Upper lobe of left lung (tissue), 6 donors: ENCODE data around the gene SUDS3. TPM values are rescaled to one million over a fixed set of nuclear protein-coding genes. Genes with fewer than 3 reads are reported as not detected.

Experiments used
- ATAC-seq, 2 donors: fragments of 200-7000 bp; cut with Tn5 transposase; one replicate each; pipeline ENCODE4 v1.9.1; 2022; ENCODE audit warnings: mild to moderate bottlenecking in 2 of 2, moderate library complexity in 2 of 2; ENCODE audit not compliant: low FRiP score in 2 of 2
- DNase-seq, 2 donors: peaks; one replicate each; pipeline ENCODE4 v3.0.0-alpha.2; 2019 to 2020
- H3K27ac ChIP-seq, 4 donors: fragments of 200-600 bp; sonication (generic); one replicate each; pipeline ENCODE4 v1.5.1; 2016 to 2019
- H3K27me3 ChIP-seq, 4 donors: fragments of 200-600 bp; sonication (generic); one replicate each; pipeline ENCODE4 v1.5.1; 2017 to 2019
- H3K36me3 ChIP-seq, 4 donors: fragments of 200-600 bp; sonication (generic); one replicate each; pipeline ENCODE4 v1.5.1; 2016 to 2019
- H3K4me1 ChIP-seq, 4 donors: fragments of 200-600 bp; sonication (generic); one replicate each; pipeline ENCODE4 v1.5.1; 2018 to 2019
- H3K4me3 ChIP-seq, 4 donors: fragments of 200-600 bp; sonication (generic); one replicate each; pipeline ENCODE4 v1.5.1; 2017 to 2019; ENCODE audit warnings: mild to moderate bottlenecking in 2 of 4, moderate library complexity in 1 of 4
- H3K9me3 ChIP-seq, 4 donors: fragments of 200-600 bp; sonication (generic); one replicate each; pipeline ENCODE4 v1.5.1; 2018 to 2019
- CTCF ChIP-seq, 6 experiments: fragments of 450-650 bp in 4 of 6; fragments of 200-600 bp in 2 of 6; sonication (generic) in 2 of 6; IDR thresholded peaks; one replicate each; pipeline ENCODE4 v1.5.1; 2016 to 2019; ENCODE audit warnings: antibody characterized with exemption in 6 of 6
- EP300 ChIP-seq, 4 donors: sonication (generic); formaldehyde crosslinking; IDR thresholded peaks; one replicate each; pipeline ENCODE4 v1.5.1; 2017; ENCODE audit warnings: antibody characterized with exemption in 4 of 4, control low read depth in 2 of 4
- POLR2A ChIP-seq, 4 donors: fragments of 450-650 bp; IDR thresholded peaks; one replicate each; pipeline ENCODE4 v1.5.1; 2016 to 2017; ENCODE audit warnings: antibody characterized with exemption in 4 of 4, mild to moderate bottlenecking in 2 of 4
- POLR2AphosphoS5 ChIP-seq, 2 donors: sonication (generic); formaldehyde crosslinking; IDR thresholded peaks; one replicate each; pipeline ENCODE4 v1.5.1; 2017; ENCODE audit warnings: antibody characterized with exemption in 2 of 2
- WGBS, 2 donors: methylation state at CpG; one replicate each; pipeline ENCODE4 v1.1.5; 2017 to 2018; 5-methylcytosine and 5-hydroxymethylcytosine counted together
- total RNA-seq, 6 donors: library from RNA; depleted of rRNA in 4 of 6; stranded (reverse); fragments of >200 nt in 4 of 6; gene quantifications; one replicate each; pipeline versions ENCODE4 v1.1.0 to v1.2.1, GENCODE V29; 2016 to 2021
- donor health status: DM: no; HTN: no; CAD: no; lungs with moderate emphysema.
- donor health status: DM: no; HTN: yes; CAD: no; lungs with severe emphysema.

The SUDS3 gene
- total RNA-seq, 6 donors from 2014 or later = 18.4 to 69.1 (median 35.1) TPM

- H3K4me3 ChIP-seq = no peak overlapping the region
- no peak overlapping the region for H3K27ac ChIP-seq
- ATAC-seq (no peak), DNase-seq (no peak)
- 60 to 62% methylated on average over 2 of the region's 2 CpGs for WGBS, 2 donors
- TF ChIP-seq POLR2AphosphoS5 (IDR thresholded peaks at IDR 0.05) (no peak), CTCF (IDR thresholded peaks at IDR 0.05) (no peak), EP300 (IDR thresholded peaks at IDR 0.05) (no peak), POLR2A (IDR thresholded peaks at IDR 0.05) (no peak)
- H3K27me3 ChIP-seq = no peaks in the 10 kb centered on the region
- H3K9me3 ChIP-seq = no peaks in the 10 kb centered on the region
- H3K4me1 ChIP-seq = no peaks in the 10 kb centered on the region
- H3K36me3 ChIP-seq = no peaks in the 10 kb centered on the region
Measured at GRCh38 chr12:118436986-118437385, 60.6 kb downstream of the SUDS3 start.

GRCh38 chr12:118439068-118439467 is 62.7 kb downstream of the SUDS3 start:
- TF ChIP-seq EP300 (IDR thresholded peaks at IDR 0.05) (no peak), POLR2A (IDR thresholded peaks at IDR 0.05) (no peak), POLR2AphosphoS5 (IDR thresholded peaks at IDR 0.05) (no peak), CTCF (IDR thresholded peaks at IDR 0.05) (no peak)
- Histone ChIP-seq H3K27me3 (no peaks in the 10 kb centered on the region), H3K4me3 (no peak overlapping the region), H3K27ac (no peak overlapping the region), H3K9me3 (no peaks in the 10 kb centered on the region), H3K4me1 (no peaks in the 10 kb centered on the region), H3K36me3 (no peaks in the 10 kb centered on the region)
- DNase-seq (no peak), ATAC-seq (no peak)
- WGBS, 2 donors = 78 to 85% methylated on average over 3 of the region's 3 CpGs

- Histone ChIP-seq H3K4me1 (no peaks in the 10 kb centered on the region), H3K27me3 (no peaks in the 10 kb centered on the region), H3K36me3 (no peaks in the 10 kb centered on the region), H3K9me3 (no peaks in the 10 kb centered on the region), H3K4me3 (no peak overlapping the region), H3K27ac (no peak overlapping the region)
- no peak for TF ChIP-seq EP300 (IDR thresholded peaks at IDR 0.05)
- no peak for DNase-seq
- 27 to 42% methylated on average over 4 of the region's 4 CpGs for WGBS, 2 donors
- no peak for ATAC-seq
Measured at GRCh38 chr12:118446247-118446646, 69.9 kb downstream of the SUDS3 start.

- H3K27me3 ChIP-seq = no peaks in the 10 kb centered on the region
- TF ChIP-seq POLR2AphosphoS5 (IDR thresholded peaks at IDR 0.05) (no peak), EP300 (IDR thresholded peaks at IDR 0.05) (no peak), POLR2A (IDR thresholded peaks at IDR 0.05) (no peak), CTCF (IDR thresholded peaks at IDR 0.05) (no peak)
- H3K4me3 ChIP-seq = no peak overlapping the region
- no peak overlapping the region for H3K27ac ChIP-seq
- WGBS, 2 donors = 60 to 73% methylated on average over 4 of the region's 4 CpGs
- no peaks in the 10 kb centered on the region for H3K36me3 ChIP-seq
- H3K9me3 ChIP-seq = no peaks in the 10 kb centered on the region
- ATAC-seq (no peak), DNase-seq (no peak)
- no peaks in the 10 kb centered on the region for H3K4me1 ChIP-seq
Measured at GRCh38 chr12:118447181-118447580, 70.8 kb downstream of the SUDS3 start.

- Histone ChIP-seq H3K4me3 (no peak overlapping the region), H3K4me1 (no peaks in the 10 kb centered on the region)
- 91 to 92% methylated on average over 1 of the region's 1 CpG for WGBS, 2 donors
Measured at GRCh38 chr12:118448341-118448740, 72.0 kb downstream of the SUDS3 start.

More at GRCh38 chr12:118448341-118448740, 72.0 kb downstream of the SUDS3 start:
- DNase-seq = no peak
- no peak for ATAC-seq
- Histone ChIP-seq H3K27ac (no peak overlapping the region), H3K36me3 (no peaks in the 10 kb centered on the region), H3K27me3 (no peaks in the 10 kb centered on the region), H3K9me3 (no peaks in the 10 kb centered on the region)
- TF ChIP-seq POLR2AphosphoS5 (IDR thresholded peaks at IDR 0.05) = no peak
- TF ChIP-seq POLR2A (IDR thresholded peaks at IDR 0.05) = no peak
- no peak for TF ChIP-seq EP300 (IDR thresholded peaks at IDR 0.05)
- TF ChIP-seq CTCF (IDR thresholded peaks at IDR 0.05) = no peak
